HepG2 (cell line): Measurements from ENCODE around the gene IHH. TPM values are rescaled to one million over a fixed set of nuclear protein-coding genes. Genes with fewer than 3 reads are reported as not detected.

Source experiments
- CC2D1A ChIP-seq: sonication (generic); formaldehyde crosslinking; IDR thresholded peaks from 2 replicates; pipeline ENCODE4 v1.8.1; 2023; ENCODE audit warnings: mild to moderate bottlenecking, missing genetic modification reagents
- MTERF4 ChIP-seq: sonication (generic); formaldehyde crosslinking; IDR thresholded peaks from 2 replicates; pipeline ENCODE4 v1.8.0; 2023; ENCODE audit warnings: mild to moderate bottlenecking, missing genetic modification reagents
- REL ChIP-seq: sonication (generic); formaldehyde crosslinking; conservative IDR thresholded peaks from 2 replicates; pipeline ENCODE4 v1.8.0; 2022; ENCODE audit warnings: mild to moderate bottlenecking, missing genetic modification reagents, moderate library complexity
- SNAPC4 ChIP-seq: sonication (generic); formaldehyde crosslinking; IDR thresholded peaks from 2 replicates; pipeline ENCODE4 v1.4.0; 2020; ENCODE audit warnings: mild to moderate bottlenecking, missing genetic modification reagents
- ZBTB25 ChIP-seq: IDR thresholded peaks from 2 replicates; pipeline ENCODE4 v1.6.1; 2018; ENCODE audit warnings: missing genetic modification reagents
- ZBTB49 ChIP-seq: sonication (generic); formaldehyde crosslinking; IDR thresholded peaks from 2 replicates; pipeline ENCODE4 v1.4.0; 2020; ENCODE audit warnings: missing genetic modification reagents, borderline replicate concordance
- ZNF280D ChIP-seq: sonication (generic); formaldehyde crosslinking; IDR thresholded peaks from 2 replicates; pipeline ENCODE4 v1.5.1; 2020; ENCODE audit warnings: mild to moderate bottlenecking, missing genetic modification reagents
- ZNF329 ChIP-seq: sonication (generic); formaldehyde crosslinking; IDR thresholded peaks from 2 replicates; pipeline ENCODE4 v1.9.0; 2021; ENCODE audit warnings: low read depth, mild to moderate bottlenecking, missing genetic modification reagents
- ZNF382 ChIP-seq: sonication (generic); formaldehyde crosslinking; IDR thresholded peaks from 2 replicates; pipeline ENCODE4 v1.5.0; 2020; ENCODE audit warnings: missing genetic modification reagents, mild to moderate bottlenecking, borderline replicate concordance
- ZNF501 ChIP-seq: sonication (generic); formaldehyde crosslinking; IDR thresholded peaks from 2 replicates; pipeline ENCODE4 v1.5.1; 2020; ENCODE audit warnings: mild to moderate bottlenecking, moderate library complexity, missing genetic modification reagents
- ZNF878 ChIP-seq: sonication (generic); formaldehyde crosslinking; IDR thresholded peaks from 2 replicates; pipeline ENCODE4 v1.8.1; 2023; ENCODE audit warnings: mild to moderate bottlenecking, missing genetic modification reagents, moderate library complexity
- ZSCAN31 ChIP-seq: sonication (generic); formaldehyde crosslinking; IDR thresholded peaks from 2 replicates; pipeline ENCODE4 v1.5.0; 2020; ENCODE audit warnings: low read depth, mild to moderate bottlenecking, missing genetic modification reagents
- polyA plus RNA-seq, 8 experiments: library from polyadenylated mRNA; depleted of rRNA in 3 of 8; stranded (reverse) in 7 of 8; unstranded in 1 of 8; fragments of >200 nt; fragmentation: Illumina TruSeq in 4 of 8; extraction: Trizol in 4 of 8; gene quantifications; 2 replicates each; pipeline versions ENCODE4 v1.2.1 to v1.2.3, GENCODE V29; 2011 to 2016; ENCODE audit warnings: low read depth in 4 of 8, missing spikeins in 1 of 8, mixed read lengths in 1 of 8; ENCODE audit not compliant: insufficient read depth in 1 of 8
- total RNA-seq, 5 experiments: library from RNA; depleted of rRNA; stranded (reverse); fragments of >200 nt; fragmentation: Illumina TruSeq; extraction: Trizol; gene quantifications; 2 replicates each; pipeline ENCODE4 v1.2.3, GENCODE V29; 2016; ENCODE audit warnings: low read depth in 1 of 5

IHH gene
- total and polyA plus RNA-seq, 2 of the 13 experiments (the other 11 are each of a cell fraction or from before 2014, with no cell fraction given), result 0.42 TPM; not detected in 1

GRCh38 chr2:219057709-219058540, 2.8 kb downstream of the IHH start (continued):
- TF ChIP-seq ZNF280D (CRISPR knock-in tag), result no peak
- TF ChIP-seq CC2D1A (CRISPR knock-in tag), result no peak
- 0 out of 2 replicates have a peak, but pooled peaks have one; percentile 47 for TF ChIP-seq ZBTB49
- TF ChIP-seq REL (CRISPR knock-in tag), result no peak
- no peak for TF ChIP-seq ZNF878
- no peak for TF ChIP-seq SNAPC4 (CRISPR knock-in tag)
- no peak for TF ChIP-seq ZNF382 (CRISPR knock-in tag)
- TF ChIP-seq ZBTB25 (CRISPR knock-in tag), result peak; percentile 80; the same call in 1 of the 2 replicates
- TF ChIP-seq ZSCAN31, result peak; percentile 41; the same call in 1 of the 2 replicates
- no peak for TF ChIP-seq ZNF329 (CRISPR knock-in tag)
- no peak for TF ChIP-seq ZNF501
- TF ChIP-seq MTERF4, result no peak; the same call in 1 of the 2 replicates
